ENCODE results near the gene PTPRC. TPM values are rescaled to one million over a fixed set of nuclear protein-coding genes. Genes with fewer than 3 reads are reported as not detected.

Gene PTPRC
- total RNA-seq, 4 donors from 2014 or later = 7.0 to 40.3 (median 10.0) TPM

DNA sequence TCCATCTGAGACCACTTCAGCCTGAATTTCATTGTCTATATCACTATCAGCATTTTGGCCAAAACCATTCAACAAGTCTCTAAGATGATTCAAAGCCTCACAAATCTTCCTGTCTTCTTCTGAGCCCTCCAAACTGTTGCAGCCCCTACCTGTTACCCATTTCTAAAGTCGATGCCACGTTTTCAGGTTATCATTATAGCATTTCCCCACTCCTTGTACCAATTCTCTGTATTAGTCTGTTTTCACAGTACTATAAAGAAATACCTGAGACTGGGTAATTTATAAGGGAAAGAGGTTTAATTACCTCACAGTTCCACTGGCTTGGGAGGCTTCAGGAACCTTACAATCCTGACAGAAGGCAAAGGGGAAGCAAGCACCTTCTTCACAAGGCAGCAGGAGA, 158.8 kb downstream of the PTPRC start:
- Histone ChIP-seq H3K4me1 (no peaks in the 10 kb centered on the region), H3K4me3 (no peak overlapping the region), H3K36me3 (no peaks in the 10 kb centered on the region), H3K9me3 (peaks cover 0 to 5% (median 0%) of the 10 kb centered on the region in 4 donors), H3K27ac (replicated peaks in 1 of 4) (no peak overlapping the region), H3K27me3 (no peaks in the 10 kb centered on the region)
- WGBS = 100% methylated on average over 2 of the region's 2 CpGs
- intact Hi-C loops (cut with DNase I) = no loop called here
- no peak for DNase-seq (ENCODE audit: extremely low spot score)
- no peak for TF ChIP-seq POLR2AphosphoS5 (IDR thresholded peaks at IDR 0.05)
- TF ChIP-seq CTCF (IDR thresholded peaks at IDR 0.05) = no peak
- no peak for TF ChIP-seq EP300 (IDR thresholded peaks at IDR 0.05)
- TF ChIP-seq POLR2A (IDR thresholded peaks at IDR 0.05; ENCODE audit: low read depth) = no peak

- no peaks in the 10 kb centered on the region for H3K36me3 ChIP-seq
- no peaks in the 10 kb centered on the region for H3K4me1 ChIP-seq
- H3K27me3 ChIP-seq = no peaks in the 10 kb centered on the region
- H3K27ac ChIP-seq (replicated peaks in 1 of 4) = no peak overlapping the region
- WGBS = 27% methylated on average over 1 of the region's 1 CpG
- DNase-seq (ENCODE audit: extremely low spot score) = no peak
- intact Hi-C loops (cut with DNase I) = no loop called here
- no peak overlapping the region for H3K4me3 ChIP-seq
- peaks cover 0 to 5% (median 0%) of the 10 kb centered on the region in 4 donors for H3K9me3 ChIP-seq
- TF ChIP-seq CTCF (IDR thresholded peaks at IDR 0.05) (no peak), EP300 (IDR thresholded peaks at IDR 0.05) (no peak), POLR2A (IDR thresholded peaks at IDR 0.05; ENCODE audit: low read depth) (no peak), POLR2AphosphoS5 (IDR thresholded peaks at IDR 0.05) (no peak)
These were observed 160.1 kb downstream of the PTPRC start for GRCh38 chr1:198798923-198799386.

GRCh38 chr1:198805498-198806151, 166.8 kb downstream of the PTPRC start:
- H3K9me3 ChIP-seq = no peaks in the 10 kb centered on the region
- H3K27ac ChIP-seq (replicated peaks in 1 of 4) = no peak overlapping the region
- H3K4me1 ChIP-seq = no peaks in the 10 kb centered on the region
- WGBS = 96% methylated on average over 5 of the region's 5 CpGs
- no peaks in the 10 kb centered on the region for H3K36me3 ChIP-seq
- intact Hi-C loops (cut with DNase I) = no loop called here
- DNase-seq (ENCODE audit: extremely low spot score) = no peak
- TF ChIP-seq CTCF (IDR thresholded peaks at IDR 0.05) (no peak), POLR2AphosphoS5 (IDR thresholded peaks at IDR 0.05) (no peak), EP300 (IDR thresholded peaks at IDR 0.05) (no peak), POLR2A (IDR thresholded peaks at IDR 0.05; ENCODE audit: low read depth) (no peak)
- H3K27me3 ChIP-seq = no peaks in the 10 kb centered on the region
- no peak overlapping the region for H3K4me3 ChIP-seq

- WGBS = 94% methylated on average over 5 of the region's 5 CpGs
- TF ChIP-seq POLR2A (IDR thresholded peaks at IDR 0.05; ENCODE audit: low read depth) (no peak), CTCF (IDR thresholded peaks at IDR 0.05) (no peak), EP300 (IDR thresholded peaks at IDR 0.05) (no peak), POLR2AphosphoS5 (IDR thresholded peaks at IDR 0.05) (no peak)
- intact Hi-C loops (cut with DNase I) = no loop called here
These were observed 168.0 kb downstream of the PTPRC start for GRCh38 chr1:198806861-198807260.

More at GRCh38 chr1:198806861-198807260, 168.0 kb downstream of the PTPRC start:
- no peak for DNase-seq (ENCODE audit: extremely low spot score)
- Histone ChIP-seq H3K4me1 (no peaks in the 10 kb centered on the region), H3K27ac (replicated peaks in 1 of 4) (no peak overlapping the region), H3K4me3 (no peak overlapping the region), H3K9me3 (no peaks in the 10 kb centered on the region), H3K27me3 (no peaks in the 10 kb centered on the region), H3K36me3 (no peaks in the 10 kb centered on the region)

Other genes starting within 250 kb of the PTPRC start
- not detected for gene ATP6V1G3, start 98.4 kb upstream of the PTPRC start, total RNA-seq

All from esophagus muscularis mucosa (tissue), 4 donors.